ENCODE data around the gene NECTIN3. TPM values are rescaled to one million over a fixed set of nuclear protein-coding genes. Genes with fewer than 3 reads are reported as not detected.

NECTIN3 gene
- total and polyA plus RNA-seq, 4 donors = 9.0 to 31.8 (median 15.3) TPM

GRCh38 chr3:111229301-111229700 is 157.7 kb downstream of the NECTIN3 start:
- TF ChIP-seq GABPA (IDR thresholded peaks at IDR 0.05 in 1 of 2, conservative IDR thresholded peaks at IDR 0.05 in 1 of 2) (no peak), JUND (IDR thresholded peaks at IDR 0.05) (no peak), EGR1 (IDR thresholded peaks at IDR 0.05; ENCODE audit: low read depth in 2 of 2) (no peak), NR2F2 (IDR thresholded peaks at IDR 0.05) (no peak), RAD21 (IDR thresholded peaks at IDR 0.05) (no peak), HNF4G (IDR thresholded peaks at IDR 0.05) (no peak), TAF1 (conservative IDR thresholded peaks at IDR 0.05) (no peak), MAX (IDR thresholded peaks at IDR 0.05) (no peak), YY1 (IDR thresholded peaks at IDR 0.05) (no peak), HNF4A (conservative IDR thresholded peaks at IDR 0.05) (no peak), REST (IDR thresholded peaks at IDR 0.05) (no peak), SP1 (IDR thresholded peaks at IDR 0.05) (no peak), ATF3 (IDR thresholded peaks at IDR 0.05) (no peak), FOXA2 (IDR thresholded peaks at IDR 0.05) (no peak), ZBTB33 (IDR thresholded peaks at IDR 0.05) (no peak), RXRA (IDR thresholded peaks at IDR 0.05) (no peak), CTCF (IDR thresholded peaks at IDR 0.05; ENCODE audit: low read depth, low read length, missing input control) (no peak), FOXA1 (IDR thresholded peaks at IDR 0.05) (no peak)
- H3K36me3 ChIP-seq (ENCODE audit: control insufficient read depth in 4 of 4, insufficient read depth in 3 of 4, low read depth in 1 of 4, low read length in 3 of 4) = no peaks in the 10 kb centered on the region
- no peak overlapping the region for H3K4me3 ChIP-seq (ENCODE audit: low read depth in 1 of 3, low read length in 3 of 3)
- WGBS = 96% methylated on average over 3 of the region's 3 CpGs
- no peak overlapping the region for H3K27ac ChIP-seq (ENCODE audit: low read depth in 1 of 2, low read length in 2 of 2)
- no peak overlapping the region for H3K9ac ChIP-seq (ENCODE audit: low read depth in 1 of 2, low read length in 2 of 2)
- no peak for DNase-seq (ENCODE audit: low spot score)
- no peaks in the 10 kb centered on the region for H3K27me3 ChIP-seq (ENCODE audit: control insufficient read depth in 4 of 4, insufficient read depth in 4 of 4, low read length in 3 of 4)
- no peaks in the 10 kb centered on the region for H3K4me1 ChIP-seq (ENCODE audit: control insufficient read depth in 4 of 4, insufficient read depth in 4 of 4, low read length in 3 of 4)
- H3K9me3 ChIP-seq (ENCODE audit: control insufficient read depth in 4 of 4, low read length in 3 of 4) = peaks cover 0 to 4% (median 0%) of the 10 kb centered on the region in 4 donors

Measured in liver (tissue), 9 donors.